ENCODE results near the gene DIPK1A.
A peak's percentile ranks its signal among the peaks of the same experiment; 100 is the strongest.

DIPK1A gene

GRCh38 chr1:92956254-92957029 lies 4.8 kb downstream of the DIPK1A start:
- TF ChIP-seq POU2F2 (IDR thresholded peaks at IDR 0.05; ENCODE audit: low read depth, low read length) (no peak), SPI1 (IDR thresholded peaks at IDR 0.05; ENCODE audit: low read depth, low read length) (no peak), POLR2AphosphoS5 (IDR thresholded peaks at IDR 0.05; ENCODE audit: low read depth, low read length) (no peak), PAX5 (IDR thresholded peaks at IDR 0.05; ENCODE audit: insufficient read depth, low read length, severe bottlenecking) (no peak), TAF1 (IDR thresholded peaks at IDR 0.05; ENCODE audit: low read depth, low read length) (no peak), POLR2A (IDR thresholded peaks at IDR 0.05; ENCODE audit: low read depth, low read length) (no peak)
- DNase-seq (ENCODE audit: insufficient read length, low spot score): no peak
- FAIRE-seq: no peak

GRCh38 chr1:92953491-92953890 lies 7.8 kb downstream of the DIPK1A start:
- no peak for DNase-seq (ENCODE audit: insufficient read length, low spot score)

GRCh38 chr1:92952714-92953113 lies 8.5 kb downstream of the DIPK1A start:
- no peak for TF ChIP-seq POLR2A (IDR thresholded peaks at IDR 0.05; ENCODE audit: low read depth, low read length)
- no peak for TF ChIP-seq POLR2AphosphoS5 (IDR thresholded peaks at IDR 0.05; ENCODE audit: low read depth, low read length)
- no peak for TF ChIP-seq PAX5 (IDR thresholded peaks at IDR 0.05; ENCODE audit: insufficient read depth, low read length, severe bottlenecking)
- no peak for TF ChIP-seq POU2F2 (IDR thresholded peaks at IDR 0.05; ENCODE audit: low read depth, low read length)
- no peak for TF ChIP-seq TAF1 (IDR thresholded peaks at IDR 0.05; ENCODE audit: low read depth, low read length)
- TF ChIP-seq SPI1 (IDR thresholded peaks at IDR 0.05; ENCODE audit: low read depth, low read length): no peak
- no peak for DNase-seq (ENCODE audit: insufficient read length, low spot score)
- no peak for FAIRE-seq

More at GRCh38 chr1:92953491-92953890, 7.8 kb downstream of the DIPK1A start:
- peak; percentile 92 for FAIRE-seq
- TF ChIP-seq SPI1 (IDR thresholded peaks at IDR 0.05; ENCODE audit: low read depth, low read length) (peak; percentile 76), POU2F2 (IDR thresholded peaks at IDR 0.05; ENCODE audit: low read depth, low read length) (no peak), PAX5 (IDR thresholded peaks at IDR 0.05; ENCODE audit: insufficient read depth, low read length, severe bottlenecking) (no peak), POLR2AphosphoS5 (IDR thresholded peaks at IDR 0.05; ENCODE audit: low read depth, low read length) (no peak), TAF1 (IDR thresholded peaks at IDR 0.05; ENCODE audit: low read depth, low read length) (no peak)

GRCh38 chr1:92951141-92951582 lies 10.1 kb downstream of the DIPK1A start:
- FAIRE-seq (peak; percentile 85), DNase-seq (ENCODE audit: insufficient read length, low spot score) (no peak)
- TF ChIP-seq SPI1 (IDR thresholded peaks at IDR 0.05; ENCODE audit: low read depth, low read length) (peak; percentile 60), POU2F2 (IDR thresholded peaks at IDR 0.05; ENCODE audit: low read depth, low read length) (no peak), PAX5 (IDR thresholded peaks at IDR 0.05; ENCODE audit: insufficient read depth, low read length, severe bottlenecking) (peak; percentile 71)

- DNase-seq (ENCODE audit: insufficient read length, low spot score) (no peak), FAIRE-seq (peak; percentile 82)
- TF ChIP-seq PAX5 (IDR thresholded peaks at IDR 0.05; ENCODE audit: insufficient read depth, low read length, severe bottlenecking) (no peak), POLR2A (IDR thresholded peaks at IDR 0.05; ENCODE audit: low read depth, low read length) (no peak), SPI1 (IDR thresholded peaks at IDR 0.05; ENCODE audit: low read depth, low read length) (peak; percentile 85), POLR2AphosphoS5 (IDR thresholded peaks at IDR 0.05; ENCODE audit: low read depth, low read length) (no peak)
These were observed 11.1 kb downstream of the DIPK1A start for GRCh38 chr1:92949937-92950817.

- no peak for FAIRE-seq
- DNase-seq (ENCODE audit: insufficient read length, low spot score): no peak
- no peak for TF ChIP-seq PAX5 (IDR thresholded peaks at IDR 0.05; ENCODE audit: insufficient read depth, low read length, severe bottlenecking)
- no peak for TF ChIP-seq POLR2A (IDR thresholded peaks at IDR 0.05; ENCODE audit: low read depth, low read length)
These were observed 13.2 kb downstream of the DIPK1A start for GRCh38 chr1:92948071-92948470.

- FAIRE-seq: no peak
- TF ChIP-seq PAX5 (IDR thresholded peaks at IDR 0.05; ENCODE audit: insufficient read depth, low read length, severe bottlenecking) (no peak), POU2F2 (IDR thresholded peaks at IDR 0.05; ENCODE audit: low read depth, low read length) (no peak), POLR2A (IDR thresholded peaks at IDR 0.05; ENCODE audit: low read depth, low read length) (no peak), POLR2AphosphoS5 (IDR thresholded peaks at IDR 0.05; ENCODE audit: low read depth, low read length) (no peak), TAF1 (IDR thresholded peaks at IDR 0.05; ENCODE audit: low read depth, low read length) (no peak), SPI1 (IDR thresholded peaks at IDR 0.05; ENCODE audit: low read depth, low read length) (no peak)
- no peak for DNase-seq (ENCODE audit: insufficient read length, low spot score)
These were observed 15.5 kb downstream of the DIPK1A start for GRCh38 chr1:92945748-92946270.

- no peak for DNase-seq (ENCODE audit: insufficient read length, low spot score)
- TF ChIP-seq POLR2A (IDR thresholded peaks at IDR 0.05; ENCODE audit: low read depth, low read length): no peak
- no peak for TF ChIP-seq POU2F2 (IDR thresholded peaks at IDR 0.05; ENCODE audit: low read depth, low read length)
- no peak for TF ChIP-seq PAX5 (IDR thresholded peaks at IDR 0.05; ENCODE audit: insufficient read depth, low read length, severe bottlenecking)
- no peak for TF ChIP-seq SPI1 (IDR thresholded peaks at IDR 0.05; ENCODE audit: low read depth, low read length)
- TF ChIP-seq POLR2AphosphoS5 (IDR thresholded peaks at IDR 0.05; ENCODE audit: low read depth, low read length): no peak
- TF ChIP-seq TAF1 (IDR thresholded peaks at IDR 0.05; ENCODE audit: low read depth, low read length): no peak
- peak; percentile 66 for FAIRE-seq
These were observed 16.1 kb downstream of the DIPK1A start for GRCh38 chr1:92944901-92945747.

- FAIRE-seq (no peak), DNase-seq (ENCODE audit: insufficient read length, low spot score) (no peak)
- TF ChIP-seq POU2F2 (IDR thresholded peaks at IDR 0.05; ENCODE audit: low read depth, low read length): no peak
These were observed 17.8 kb downstream of the DIPK1A start for GRCh38 chr1:92943502-92943847.
